ENCODE results near the gene ZNF888.
"Not testable (repeated sequence)": the region's sequence is repeated elsewhere in the genome, so short reads cannot be mapped to it uniquely, and the experiment has no call there.

Gene ZNF888

DNA sequence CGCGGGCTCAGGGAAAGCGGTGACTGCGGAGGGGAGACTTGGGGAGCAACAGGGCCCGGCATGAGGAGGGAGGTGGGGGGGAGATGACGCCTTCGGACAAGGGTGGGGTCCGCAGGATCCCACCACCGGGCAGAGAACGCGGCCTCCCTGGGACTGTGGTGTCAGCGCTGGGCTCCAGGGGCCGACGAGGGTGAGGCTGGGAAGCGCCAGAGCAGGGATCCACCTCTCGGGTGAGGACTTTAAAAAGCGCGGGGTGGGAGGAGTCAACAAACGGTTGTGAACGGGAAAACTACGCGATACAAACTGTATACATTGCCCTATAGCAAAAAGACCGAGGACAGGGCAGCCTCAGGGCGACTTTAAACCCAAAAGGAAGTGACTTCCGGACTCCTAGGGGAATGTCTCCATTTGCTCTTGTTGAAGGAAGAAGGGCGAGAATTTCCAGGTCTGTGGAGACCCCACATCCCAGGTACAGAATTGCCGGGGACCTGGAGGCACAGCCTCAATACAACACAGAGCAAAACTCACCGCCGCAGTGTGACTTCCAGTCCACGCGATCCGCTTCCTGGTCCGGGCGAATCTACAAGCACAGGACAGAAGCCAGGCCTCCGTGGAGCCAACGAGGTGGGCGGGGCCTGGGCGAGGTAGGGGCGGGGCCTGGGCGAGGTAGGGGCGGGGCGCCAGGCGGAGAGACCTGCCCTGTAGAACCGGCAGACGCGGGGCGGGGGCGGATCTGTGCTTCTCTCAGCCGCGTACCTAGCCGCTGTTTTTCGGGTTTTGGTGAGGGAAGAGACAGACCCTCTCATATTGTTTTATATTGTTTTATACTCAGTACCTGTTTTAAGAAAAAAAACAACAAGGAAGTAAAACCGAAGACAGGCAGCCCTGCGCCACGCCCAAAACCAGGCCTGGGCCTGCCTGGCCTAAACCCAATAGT, at the start of gene ZNF888:
Gene ZNF888 (minus strand): TSS at position 588 of the 937 bp plus-strand sequence. CDS start 5,555 bp downstream, outside the sequence.
- DNase-seq (ENCODE audit: insufficient read length, low spot score) (peak; percentile 74), FAIRE-seq (peak; percentile 78)

DNA sequence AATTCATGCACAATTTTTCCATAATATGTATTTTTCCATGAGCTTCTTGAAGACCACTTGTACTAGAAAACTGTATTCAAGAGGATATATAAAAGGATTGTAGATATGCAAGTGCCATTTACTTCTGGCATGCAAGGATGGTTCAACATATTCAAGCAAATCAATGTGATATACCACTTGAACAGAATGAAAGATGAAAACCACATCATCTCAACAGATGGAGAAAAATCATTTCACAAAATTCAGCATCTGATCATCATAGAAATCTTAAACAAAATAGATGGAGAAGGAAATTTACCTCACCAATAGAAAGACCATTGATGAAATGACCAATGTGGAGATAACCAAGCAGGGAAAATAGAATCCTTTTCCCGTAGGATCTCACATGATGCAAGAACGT, 44.5 kb upstream of the ZNF888 start:
- no peak for DNase-seq (ENCODE audit: insufficient read length, low spot score)
- FAIRE-seq: no peak

- DNase-seq (ENCODE audit: insufficient read length, low spot score) (no peak), FAIRE-seq (peak; percentile 40)
Observed at GRCh38 chr19:52963247-52963618, 40.0 kb upstream of the ZNF888 start.

- FAIRE-seq: peak; percentile 96
Observed at GRCh38 chr19:52962394-52963246, 39.4 kb upstream of the ZNF888 start, which contains the start of gene ZNF816. Gene ZNF816 (minus strand): TSS chr19:52962881. CDS start chr19:52956089, 6,792 bp downstream.

DNA sequence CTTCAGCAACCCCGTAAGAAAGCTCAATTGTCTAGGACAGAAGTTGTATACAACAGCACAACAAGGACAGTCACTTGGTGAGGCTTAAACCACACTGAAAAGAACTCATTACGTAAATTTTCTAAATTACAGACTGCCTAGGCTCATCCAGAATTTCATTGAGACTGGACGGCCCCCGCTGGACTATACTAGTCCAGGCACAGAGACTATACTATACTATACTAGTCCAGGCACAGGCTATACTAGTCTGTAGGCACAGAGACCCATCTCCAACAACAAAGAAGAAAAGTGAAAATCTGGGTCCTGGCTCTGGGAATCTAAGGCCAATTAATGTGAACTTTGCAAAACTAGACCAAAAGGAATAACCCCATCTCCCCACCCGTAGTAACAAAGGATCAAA, 38.8 kb upstream of the ZNF888 start:
- FAIRE-seq (no peak), DNase-seq (ENCODE audit: insufficient read length, low spot score) (no peak)

More at GRCh38 chr19:52962394-52963246, 39.4 kb upstream of the ZNF888 start, which contains the start of gene ZNF816:
- peak; percentile 86 for DNase-seq (ENCODE audit: insufficient read length, low spot score)

DNA sequence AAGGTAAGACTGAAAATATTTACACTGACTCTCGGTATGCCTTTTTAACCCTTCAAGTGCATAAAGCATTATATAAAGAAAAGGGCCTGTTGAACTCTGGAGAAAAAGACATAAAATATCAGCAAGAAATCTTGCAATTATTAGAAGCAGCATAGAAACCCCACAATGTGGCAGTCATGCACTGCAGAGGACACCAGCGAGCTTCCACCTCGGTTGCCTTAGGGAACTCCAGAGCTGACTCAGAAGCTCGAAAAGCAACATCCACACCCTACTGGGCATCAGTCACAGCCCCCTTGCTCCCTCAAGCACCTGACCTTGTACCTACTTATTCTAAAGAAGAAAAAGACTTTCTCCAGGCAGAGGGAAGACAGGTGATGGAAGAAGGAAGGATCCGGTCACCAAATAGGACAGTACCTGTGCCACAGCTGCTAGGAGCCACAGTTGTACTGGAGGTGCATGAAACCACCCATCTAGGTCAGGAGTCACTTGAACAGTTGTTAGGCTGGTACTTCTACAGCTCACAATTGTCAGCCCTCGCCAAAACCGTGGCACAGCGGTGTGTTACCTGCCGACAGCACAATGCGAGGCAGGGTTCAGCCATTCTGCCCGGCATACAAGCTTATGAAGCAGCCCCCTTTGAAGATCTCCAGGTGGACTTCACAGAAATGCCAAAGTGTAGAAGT, 36.5 kb upstream of the ZNF888 start:
- no peak for DNase-seq (ENCODE audit: insufficient read length, low spot score)
- FAIRE-seq: no peak

DNA sequence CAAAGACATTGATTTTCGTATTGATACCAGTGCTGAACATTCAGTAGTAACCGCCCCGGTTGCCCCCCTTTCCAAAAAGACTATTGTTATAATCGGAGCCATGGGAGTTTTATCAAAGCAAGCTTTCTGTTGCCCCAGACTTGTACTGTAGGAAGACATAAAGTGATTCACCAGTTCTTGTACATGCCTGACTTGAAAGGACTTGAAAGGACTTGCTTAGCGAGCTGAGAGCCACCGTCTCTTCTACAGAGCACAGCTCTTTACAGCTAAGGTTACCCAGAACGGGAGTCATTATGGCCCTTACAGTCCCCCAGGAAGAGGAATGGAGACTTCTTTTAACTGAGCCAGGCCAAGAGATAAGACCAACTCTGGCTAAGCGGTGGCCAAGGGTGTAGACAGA, 34.4 kb upstream of the ZNF888 start:
- FAIRE-seq: no peak
- no peak for DNase-seq (ENCODE audit: insufficient read length, low spot score)

DNA sequence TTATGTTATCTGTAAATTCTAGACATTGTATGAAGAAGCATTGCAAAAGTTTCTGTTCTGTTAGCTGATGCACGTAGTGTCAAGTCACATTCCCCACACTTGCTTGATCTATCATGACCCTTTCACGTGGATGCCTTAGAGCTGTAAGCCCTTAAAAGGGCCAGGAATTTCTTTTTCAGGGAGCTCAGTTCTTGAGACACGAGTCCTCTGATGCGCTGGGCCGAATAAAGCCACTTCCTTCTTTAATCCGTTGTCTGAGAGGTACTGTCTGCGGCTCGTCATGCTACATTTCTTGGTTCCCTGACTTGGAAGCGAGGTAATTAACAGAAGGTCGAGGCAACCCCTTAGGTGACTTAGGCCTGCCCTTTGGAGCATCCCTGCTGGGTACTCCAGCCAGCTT, 33.7 kb upstream of the ZNF888 start:
- no peak for FAIRE-seq

DNA sequence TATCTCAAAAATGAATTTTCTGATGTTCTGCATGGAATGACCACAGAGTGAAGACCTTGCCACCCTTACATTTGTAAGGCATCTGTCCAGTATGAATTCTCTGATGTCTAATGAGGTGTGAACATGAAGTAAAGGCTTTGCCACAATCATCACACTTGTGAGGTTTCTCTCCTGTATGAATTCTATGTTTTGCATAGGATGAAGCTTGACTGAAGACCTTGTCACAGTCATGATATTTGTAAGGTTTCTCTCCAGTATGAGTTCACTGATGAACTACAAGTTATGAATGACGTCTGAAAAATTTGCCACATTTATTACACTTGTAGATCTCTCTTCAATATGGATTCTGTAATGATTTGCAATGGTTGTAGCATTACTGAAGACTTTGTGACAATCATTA, 26.2 kb upstream of the ZNF888 start:
- DNase-seq (ENCODE audit: insufficient read length, low spot score) (no peak), FAIRE-seq (no peak)

More for the DNA sequence above, 33.7 kb upstream of the ZNF888 start:
- DNase-seq (ENCODE audit: insufficient read length, low spot score): no peak

- FAIRE-seq: no peak
Observed at GRCh38 chr19:52948025-52948770, 25.0 kb upstream of the ZNF888 start.

GRCh38 chr19:52946322-52947310, 23.4 kb upstream of the ZNF888 start:
- FAIRE-seq: no peak
- DNase-seq (ENCODE audit: insufficient read length, low spot score): no peak

More at GRCh38 chr19:52948025-52948770, 25.0 kb upstream of the ZNF888 start:
- no peak for DNase-seq (ENCODE audit: insufficient read length, low spot score)

- DNase-seq (ENCODE audit: insufficient read length, low spot score) (no peak), FAIRE-seq (no peak)
Observed at GRCh38 chr19:52945652-52946321, 22.6 kb upstream of the ZNF888 start.

GRCh38 chr19:52944703-52945493, 21.7 kb upstream of the ZNF888 start:
- FAIRE-seq; DNase-seq (ENCODE audit: insufficient read length, low spot score): not testable (repeated sequence)

DNA sequence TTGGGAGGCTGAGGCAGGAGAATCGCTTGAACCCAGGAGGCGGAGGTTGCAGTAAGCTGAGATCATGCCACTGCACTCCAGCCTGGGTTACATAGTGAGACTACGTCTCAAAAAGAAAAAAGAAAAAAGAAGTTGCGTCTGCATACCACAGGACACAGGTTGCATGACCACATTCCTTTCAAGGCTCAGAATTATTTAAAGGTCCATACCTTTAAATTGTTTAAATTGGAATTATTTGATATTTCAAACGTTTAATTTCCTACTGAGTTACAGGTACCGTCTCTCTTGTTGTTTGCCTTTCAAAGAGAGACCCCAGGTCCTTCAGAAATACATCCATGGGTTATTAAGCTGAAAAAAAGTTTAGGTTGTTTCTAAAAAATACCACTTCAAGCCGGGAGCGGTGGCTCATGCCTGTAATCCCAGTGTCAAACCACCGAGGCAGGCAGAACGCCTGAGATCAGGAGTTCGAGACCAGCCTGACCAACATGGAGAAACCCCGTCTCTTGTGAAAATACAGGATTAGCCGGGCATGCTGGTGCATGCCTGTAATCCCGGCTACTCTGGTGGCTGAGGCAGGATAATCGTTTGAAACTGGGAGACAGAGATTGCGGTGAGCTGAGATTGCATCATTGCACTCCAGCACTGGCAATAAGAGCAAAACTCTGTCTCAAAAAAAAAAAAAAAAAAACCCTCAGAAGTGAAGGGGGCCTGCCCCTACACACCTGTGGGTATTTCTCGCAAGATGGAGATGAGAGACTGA, 20.8 kb upstream of the ZNF888 start:
- no peak for FAIRE-seq
- no peak for DNase-seq (ENCODE audit: insufficient read length, low spot score)

- DNase-seq (ENCODE audit: insufficient read length, low spot score): no peak
- FAIRE-seq: no peak
Observed at GRCh38 chr19:52943134-52943883, 20.1 kb upstream of the ZNF888 start.

All from GM19239 (cell line).